Ramos (cell line): ENCODE data around the gene MUL1.
"Not testable (repeated sequence)": the region's sequence is repeated elsewhere in the genome, so short reads cannot be mapped to it uniquely, and the experiment has no call there.

Source experiments
- in situ Hi-C: fragments of 300-500 bp; cut with MboI; formaldehyde crosslinking; loops from one replicate; pipeline ENCODE4 v1.14.3; 2022; ENCODE audit warnings: low sequenced_read_pairs; ENCODE audit not compliant: unreplicated experiment

The MUL1 gene

DNA sequence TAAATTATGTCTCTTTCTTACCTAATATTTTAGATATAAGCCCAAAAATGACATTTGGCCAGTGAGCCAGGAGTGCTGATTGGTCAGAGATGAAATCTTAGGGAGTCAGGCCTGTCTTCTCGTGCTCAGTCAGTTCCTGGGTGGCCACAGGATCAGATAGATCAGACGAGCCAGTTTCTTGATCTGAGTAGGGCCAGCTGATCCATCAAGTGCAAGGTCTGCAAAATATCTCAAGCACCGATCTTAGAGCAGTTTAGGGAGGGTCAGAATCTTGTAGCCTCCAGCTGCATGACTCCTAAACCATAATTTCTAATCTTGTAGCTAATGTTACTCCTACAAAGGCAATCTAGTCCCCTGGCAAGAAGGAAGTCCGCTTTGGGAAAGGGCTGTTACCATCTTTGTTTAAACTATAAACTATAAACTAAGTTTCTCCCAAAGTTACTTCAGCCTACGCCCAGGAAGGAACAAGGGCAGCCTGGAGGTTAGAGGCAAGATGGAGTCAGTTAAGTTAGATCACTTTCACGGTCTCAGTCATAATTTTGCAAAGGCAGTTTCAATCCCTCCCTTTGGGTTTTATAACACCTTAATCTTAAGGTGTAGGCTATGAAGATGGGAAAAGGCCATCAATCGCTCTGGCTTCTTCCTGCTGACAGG is 11.8 kb upstream of the MUL1 start:
- in situ Hi-C loops: not testable (repeated sequence)

DNA sequence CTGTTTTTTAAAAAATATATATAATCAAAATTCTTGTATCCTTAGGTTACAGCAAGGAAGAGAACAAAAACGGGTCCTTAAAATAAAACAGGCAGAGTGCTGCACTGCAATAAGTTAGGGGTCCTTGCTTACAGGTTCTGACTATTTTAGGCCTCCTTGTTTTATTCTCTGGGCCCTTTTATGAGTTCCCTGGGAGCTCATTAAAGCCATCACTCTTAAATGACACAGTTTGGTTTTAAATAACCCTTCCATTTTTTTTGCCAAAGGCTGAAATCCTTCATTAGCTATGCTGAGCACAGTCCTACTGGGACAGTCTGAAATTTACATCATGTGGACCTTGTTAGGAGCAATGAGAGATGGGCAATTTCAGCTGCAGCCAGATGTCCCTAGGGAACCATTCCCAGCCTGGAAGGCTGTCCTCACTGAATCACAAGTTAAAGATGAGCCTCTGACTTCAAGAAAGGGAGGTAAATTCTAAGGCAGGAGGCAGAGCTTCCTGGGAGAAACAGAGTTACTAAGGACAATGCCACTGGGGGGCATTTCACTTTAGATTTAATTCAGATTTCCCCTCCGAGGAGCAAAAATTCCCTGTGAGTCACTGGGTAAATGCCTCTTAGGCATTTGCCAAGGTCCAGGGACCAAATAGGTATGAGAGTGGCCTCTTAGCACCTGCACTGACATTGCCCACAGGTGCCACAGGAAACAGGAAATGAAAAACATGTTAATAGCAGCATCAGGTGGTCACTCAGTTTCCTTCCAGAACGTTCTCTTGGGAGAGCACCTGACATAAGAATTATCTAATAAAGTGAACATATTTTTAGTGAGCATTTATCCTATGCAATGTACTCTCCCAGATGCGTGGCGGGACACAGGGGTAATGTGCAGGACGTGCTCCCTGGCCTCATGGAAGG is 3.8 kb upstream of the MUL1 start:
- in situ Hi-C loops: no loop called here

DNA sequence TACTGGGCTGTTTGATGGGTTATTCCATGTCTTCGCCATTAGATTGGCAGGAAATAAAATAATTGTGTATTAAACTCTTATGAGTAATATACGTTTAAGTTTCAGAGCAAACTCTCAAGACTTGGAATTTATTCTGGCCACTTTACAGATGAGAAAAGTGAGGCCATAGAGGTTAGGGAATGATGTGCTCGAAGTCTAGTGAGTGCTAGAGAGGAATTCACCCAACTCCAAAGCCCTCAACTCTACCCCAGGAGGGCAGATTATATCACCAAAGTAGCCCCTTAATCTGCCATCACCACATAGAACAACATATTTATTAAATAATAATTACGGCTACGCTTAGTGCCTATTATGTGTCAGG is 440 bp upstream of the MUL1 start:
- in situ Hi-C loops: no loop called here

DNA sequence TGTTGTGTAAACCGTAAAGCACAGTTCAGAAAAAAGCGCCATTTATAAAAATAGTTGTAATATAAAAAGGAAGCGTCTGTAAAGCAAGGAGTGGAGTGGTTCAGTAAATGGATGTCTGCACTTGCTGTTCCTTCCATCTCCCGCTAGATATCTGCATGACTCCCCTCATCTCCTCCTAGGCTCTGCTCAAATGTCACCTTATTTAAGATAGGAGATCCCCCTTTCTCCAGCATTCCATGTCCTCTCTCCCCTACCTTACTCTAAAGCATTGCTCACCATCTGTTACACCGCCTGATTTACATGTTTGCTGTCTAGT is 745 bp downstream of the MUL1 start:
- in situ Hi-C loops: no loop called here

DNA sequence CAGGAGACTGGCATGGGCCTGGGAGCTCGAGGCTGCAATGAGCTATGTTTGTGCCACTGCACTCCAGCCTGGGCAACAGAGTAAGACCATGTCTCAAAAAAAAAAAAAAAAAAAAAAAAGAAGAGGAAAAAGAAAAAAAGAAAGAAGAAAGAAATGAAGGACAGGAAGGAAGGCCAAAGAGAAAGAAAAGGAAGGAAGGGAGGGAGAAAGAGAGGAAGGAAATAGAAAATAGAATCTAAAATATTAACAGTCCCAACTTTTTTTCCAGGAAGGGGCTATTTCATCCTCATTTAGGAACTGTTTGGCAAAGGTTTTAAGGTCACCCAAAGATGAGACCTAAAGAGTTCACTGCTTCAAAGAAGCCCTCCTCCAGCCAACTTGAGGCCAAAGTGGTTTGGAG is 2.5 kb downstream of the MUL1 start:
- in situ Hi-C loops: no loop called here

DNA sequence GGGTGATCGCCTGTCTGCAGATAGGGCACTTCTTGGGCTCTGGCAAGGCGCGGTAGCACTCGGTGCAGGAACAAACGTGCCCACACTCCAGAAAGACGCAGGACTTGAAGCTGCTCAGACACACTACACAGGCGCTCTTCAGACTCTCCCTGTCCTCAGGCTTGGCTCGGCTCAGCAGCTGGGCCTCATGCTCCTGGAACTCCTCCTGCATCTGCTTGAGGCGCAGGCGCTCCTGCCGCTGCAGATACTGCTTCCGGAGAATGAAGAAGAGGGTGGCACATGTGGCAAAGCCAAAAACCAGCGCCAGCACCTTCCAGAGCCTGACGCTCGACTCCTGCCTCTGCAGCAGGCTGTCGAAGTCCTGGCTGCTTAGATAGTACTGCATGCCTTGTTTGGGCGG is 7.2 kb downstream of the MUL1 start:
- in situ Hi-C loops: no loop called here

DNA sequence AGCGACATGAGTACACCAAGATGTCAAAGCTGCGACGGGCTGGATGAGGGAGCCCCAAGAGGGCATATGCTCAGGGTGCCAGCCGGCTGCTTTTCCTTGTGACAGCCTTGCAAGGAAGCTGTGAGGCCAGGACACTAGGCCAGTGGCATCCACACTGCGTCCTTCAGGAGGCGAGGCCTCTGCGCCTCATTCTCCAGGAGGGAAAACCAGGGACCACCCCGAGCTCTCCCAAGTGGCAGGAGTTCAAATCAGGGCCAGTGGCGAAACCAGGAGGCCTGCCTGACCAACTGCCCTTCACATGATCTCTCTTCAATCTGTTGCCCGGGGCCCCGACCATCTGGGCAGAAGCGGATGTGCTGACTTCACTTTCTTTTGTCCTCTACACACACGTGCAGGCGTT is 8.2 kb downstream of the MUL1 start:
- in situ Hi-C loops: loop anchor here (25.0 kb wide), 1 partner anchor 587 kb away; the partner anchor contains the start of gene PLA2G2E

DNA sequence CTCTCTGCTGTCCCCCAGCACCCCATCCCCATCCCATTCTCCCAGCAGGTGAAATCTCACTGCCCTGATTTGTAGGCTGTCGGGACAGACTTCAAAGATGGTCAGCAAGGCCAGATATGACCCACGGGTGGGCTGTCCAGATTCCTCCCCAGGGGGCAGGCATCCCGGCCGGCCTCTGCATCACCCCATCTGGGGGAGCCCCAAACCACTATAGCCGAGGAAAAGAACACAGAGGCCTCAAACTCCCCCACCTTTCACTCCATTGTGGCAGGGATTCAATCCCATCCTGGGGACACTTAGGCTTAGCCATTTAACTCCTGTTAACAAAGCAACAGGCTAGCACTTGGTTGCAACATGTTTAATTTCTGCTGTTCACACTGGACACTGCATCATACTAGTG is 8.8 kb downstream of the MUL1 start:
- in situ Hi-C loops: loop anchor here (25.0 kb wide), 1 partner anchor 587 kb away; the partner anchor contains the start of gene PLA2G2E

DNA sequence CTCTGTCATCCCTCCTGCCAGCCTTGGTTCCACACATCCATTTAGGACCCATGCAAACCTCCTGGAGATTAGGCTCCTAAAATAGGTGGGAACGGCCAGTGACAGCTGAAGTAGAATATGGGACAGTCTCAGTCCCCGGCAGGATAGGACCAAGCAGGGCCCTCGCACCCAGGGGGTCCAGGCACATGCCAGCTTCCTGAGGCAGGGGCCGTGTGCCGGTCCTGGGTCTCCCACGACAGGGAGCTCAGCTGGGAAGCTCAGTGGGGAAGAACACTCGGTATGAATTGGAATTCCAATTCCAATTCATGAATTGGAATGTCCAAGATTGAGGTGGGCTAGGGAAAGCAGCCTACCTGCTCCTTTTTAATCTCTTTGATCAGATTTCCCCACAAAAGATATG is 9.8 kb downstream of the MUL1 start:
- in situ Hi-C loops: loop anchor here (25.0 kb wide), 1 partner anchor 586 kb away; the partner anchor contains the start of gene PLA2G2E

DNA sequence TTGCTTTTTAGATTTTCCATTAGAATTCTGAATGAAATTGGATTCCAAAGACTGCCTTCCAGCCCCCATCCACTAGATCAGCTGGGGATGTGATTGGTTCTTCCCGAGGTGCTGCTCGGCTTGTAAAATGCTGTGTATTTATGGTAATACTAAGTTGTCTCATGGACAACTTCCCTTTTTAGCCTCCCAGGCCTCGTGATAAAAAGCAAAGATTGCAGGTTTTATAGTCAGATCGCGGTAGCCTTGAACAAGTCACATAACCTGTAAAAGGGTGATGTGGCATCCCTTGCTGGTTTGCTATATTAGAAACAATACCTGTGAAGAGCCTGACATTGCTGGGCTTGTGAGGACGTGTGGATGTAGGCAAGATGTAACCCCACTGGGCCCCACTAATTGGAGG is 10.4 kb downstream of the MUL1 start:
- in situ Hi-C loops: loop anchor here (25.0 kb wide), 1 partner anchor 585 kb away; the partner anchor contains the start of gene PLA2G2E

DNA sequence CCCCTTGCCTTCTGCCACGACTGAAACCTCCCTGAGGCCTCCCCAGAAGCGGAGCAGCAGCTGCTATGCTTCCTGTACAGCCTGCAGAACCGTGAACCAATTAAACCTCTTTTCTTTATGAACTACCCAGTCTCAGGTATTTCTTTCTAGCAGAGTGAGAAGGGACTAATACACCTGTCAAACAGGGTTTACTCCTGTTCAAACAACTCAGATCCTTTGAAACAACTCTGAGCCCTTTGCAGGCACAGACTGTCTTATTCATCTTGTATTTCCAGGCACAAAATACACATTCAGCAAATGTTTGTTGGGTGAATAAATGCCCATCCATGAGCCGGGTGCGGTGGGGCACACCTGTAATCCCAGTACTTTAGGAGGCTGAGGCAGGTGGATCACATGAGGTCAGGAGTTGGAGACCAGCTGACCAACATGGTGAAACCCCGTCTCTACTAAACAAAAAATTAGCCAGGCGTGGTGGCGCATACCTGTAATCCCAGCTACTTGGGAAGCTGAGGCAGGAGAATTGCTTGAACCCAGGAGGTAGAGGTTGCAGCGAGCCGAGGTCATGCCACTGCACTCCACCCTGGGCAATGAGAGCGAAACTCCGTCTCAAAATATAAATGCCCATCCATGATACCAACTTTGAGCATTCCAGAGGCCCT is 11.1 kb downstream of the MUL1 start:
- in situ Hi-C loops: loop anchor here (25.0 kb wide), 1 partner anchor 585 kb away; the partner anchor contains the start of gene PLA2G2E

DNA sequence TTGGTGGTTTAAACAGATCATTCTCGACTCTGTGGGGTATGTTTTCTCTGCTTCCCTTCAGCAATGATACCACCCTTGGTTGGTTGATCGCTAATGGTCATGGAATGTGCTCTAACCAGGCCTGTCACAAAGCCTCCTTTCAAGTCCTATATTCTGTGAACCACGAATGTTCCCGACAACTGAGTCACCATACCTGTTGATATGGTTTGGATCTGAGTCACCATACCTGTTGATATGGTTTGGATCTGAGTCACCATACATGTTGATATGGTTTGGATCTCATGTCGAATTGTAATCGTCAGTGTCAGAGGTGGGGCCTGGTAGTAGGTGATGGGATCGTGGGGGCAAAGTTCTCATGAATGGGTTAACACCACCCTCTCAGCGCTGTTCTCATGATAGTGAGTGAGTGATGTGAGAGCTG is 11.7 kb downstream of the MUL1 start:
- in situ Hi-C loops: loop anchor here (25.0 kb wide), 1 partner anchor 584 kb away; the partner anchor contains the start of gene PLA2G2E

DNA sequence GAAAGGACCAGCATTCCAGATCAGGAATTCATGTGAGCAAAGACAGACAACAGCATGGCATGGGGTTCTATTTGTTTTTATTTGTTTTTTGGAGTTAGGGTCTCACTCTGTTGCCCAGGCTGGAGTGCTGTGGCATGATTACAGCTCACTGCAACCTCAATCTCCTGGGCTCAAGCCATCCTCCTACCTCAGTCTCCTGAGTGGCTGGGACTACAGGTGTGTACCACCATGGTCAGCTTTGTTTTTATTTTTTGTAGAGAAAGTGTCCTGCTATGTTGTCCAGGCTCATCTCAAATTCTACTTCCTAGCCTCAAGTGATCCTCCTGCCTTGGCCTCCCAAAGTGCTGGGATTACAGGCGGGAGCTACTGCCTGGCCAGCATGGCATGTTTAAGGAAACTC is 12.3 kb downstream of the MUL1 start:
- in situ Hi-C loops: loop anchor here (25.0 kb wide), 1 partner anchor 583 kb away; the partner anchor contains the start of gene PLA2G2E

DNA sequence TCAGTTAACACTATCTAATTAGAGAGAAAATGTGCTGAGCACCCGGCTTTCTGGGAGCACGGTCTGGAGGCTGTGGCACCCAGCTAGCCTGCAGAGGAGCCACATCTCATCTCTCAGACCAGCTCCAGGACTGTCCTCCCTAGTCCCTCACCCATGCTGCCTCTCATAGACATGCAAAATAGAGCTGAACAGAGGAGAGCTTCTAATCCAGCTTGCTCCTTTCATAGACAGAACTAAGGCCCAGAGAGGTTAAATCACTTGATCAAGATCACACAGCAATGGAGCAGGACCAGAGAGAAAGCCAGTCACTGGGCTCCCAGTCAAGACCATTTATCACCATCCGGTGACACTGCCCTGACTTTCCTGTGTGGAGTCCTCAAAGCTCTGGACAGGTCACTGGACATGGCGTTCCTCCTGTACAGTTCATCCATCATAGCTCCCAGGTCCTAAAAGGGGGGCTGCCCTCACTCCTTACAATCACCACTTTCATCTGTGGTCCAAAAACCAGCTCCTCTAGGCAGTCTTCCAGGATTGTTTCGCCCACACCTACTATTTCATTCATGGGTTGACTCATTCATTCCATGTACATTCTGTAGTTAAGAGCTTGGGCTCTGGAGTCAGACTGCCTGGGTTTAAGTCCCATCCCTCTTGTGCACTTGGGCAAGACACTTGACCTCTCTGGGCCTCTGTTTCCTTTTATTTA is 13.2 kb downstream of the MUL1 start:
- in situ Hi-C loops: loop anchor here (5.0 to 25.0 kb wide), 2 partner anchors 282 to 582 kb away; partner anchors contain the start of gene PLA2G2E

DNA sequence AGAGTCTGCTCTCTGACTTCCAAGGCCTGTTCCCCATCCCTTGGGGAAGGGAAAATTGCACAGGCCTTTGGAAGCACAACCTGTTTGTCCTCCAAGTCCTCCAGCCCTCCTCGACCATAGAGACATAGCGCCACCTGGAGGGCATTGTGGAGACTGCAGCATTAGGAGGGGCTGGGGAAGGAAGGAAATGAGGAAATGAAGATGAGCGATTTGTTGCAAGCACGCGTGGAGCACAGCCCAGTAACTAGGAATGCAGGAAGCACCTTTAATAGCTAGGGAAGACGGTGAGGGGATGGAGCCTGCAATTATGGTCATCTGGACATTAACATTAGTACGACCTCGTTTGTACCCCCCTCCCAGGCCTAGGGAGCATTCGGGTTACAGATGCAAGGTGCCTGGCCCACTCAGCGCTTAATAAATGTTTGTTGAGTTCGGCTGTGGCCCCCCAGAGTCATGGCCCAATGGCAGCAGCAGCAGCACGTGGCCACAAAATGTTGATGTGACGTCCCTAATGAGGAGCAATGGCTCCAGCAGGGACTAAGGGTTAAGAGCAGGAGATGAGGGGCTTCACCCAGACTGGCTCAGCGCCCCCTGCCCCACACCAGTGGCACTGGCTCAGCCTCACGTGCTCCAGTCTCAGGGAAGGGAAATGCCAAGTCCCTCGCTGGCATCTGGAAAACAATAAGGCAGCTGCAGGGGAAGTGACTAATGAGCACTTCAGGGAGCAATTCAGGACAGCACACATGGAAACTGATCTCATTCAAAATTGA is 13.9 kb downstream of the MUL1 start:
- in situ Hi-C loops: loop anchor here (5.0 to 25.0 kb wide), 2 partner anchors 282 to 582 kb away; partner anchors contain the start of gene PLA2G2E

DNA sequence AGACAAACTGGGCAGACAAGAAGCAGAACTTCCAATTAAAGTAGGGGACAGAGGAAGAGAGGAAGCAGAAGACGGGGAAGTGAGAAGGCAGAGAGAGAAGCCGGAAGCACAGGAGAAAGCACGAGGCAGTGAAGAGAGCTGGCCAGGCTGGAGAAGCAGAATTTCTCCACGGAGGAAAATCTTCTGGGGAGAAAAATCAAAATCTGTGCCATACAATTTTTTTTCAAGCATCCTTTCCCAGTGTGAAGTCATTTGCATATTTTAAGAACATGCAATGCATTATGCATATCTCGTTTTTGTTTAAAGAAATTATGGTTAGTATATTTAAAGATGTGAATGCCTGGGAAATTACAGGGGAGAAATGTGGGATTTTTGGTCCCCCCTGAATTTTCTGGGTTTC is 14.6 kb downstream of the MUL1 start:
- in situ Hi-C loops: loop anchor here (5.0 to 25.0 kb wide), 2 partner anchors 281 to 581 kb away; partner anchors contain the start of gene PLA2G2E

DNA sequence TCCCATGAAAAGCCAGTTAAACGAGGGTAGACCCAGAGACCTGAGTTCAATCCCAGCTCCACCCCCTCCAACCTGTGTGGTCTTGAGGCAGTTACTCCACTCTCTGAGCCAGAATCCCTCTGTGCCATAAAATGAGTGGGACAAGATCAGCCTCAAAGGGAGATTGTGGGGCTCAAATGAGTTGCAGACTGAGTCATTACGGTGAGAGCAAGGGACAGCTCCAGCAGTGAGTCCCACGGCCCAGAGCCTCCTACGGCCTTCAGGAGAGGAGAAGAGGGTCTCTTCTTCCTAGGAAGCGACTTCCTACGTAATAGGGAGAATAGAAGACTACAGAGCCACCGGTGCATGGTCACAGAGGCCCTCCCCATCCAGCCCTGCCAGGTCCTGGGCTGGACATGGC is 15.2 kb downstream of the MUL1 start:
- in situ Hi-C loops: loop anchor here (5.0 to 25.0 kb wide), 2 partner anchors 280 to 580 kb away; partner anchors contain the start of gene PLA2G2E

DNA sequence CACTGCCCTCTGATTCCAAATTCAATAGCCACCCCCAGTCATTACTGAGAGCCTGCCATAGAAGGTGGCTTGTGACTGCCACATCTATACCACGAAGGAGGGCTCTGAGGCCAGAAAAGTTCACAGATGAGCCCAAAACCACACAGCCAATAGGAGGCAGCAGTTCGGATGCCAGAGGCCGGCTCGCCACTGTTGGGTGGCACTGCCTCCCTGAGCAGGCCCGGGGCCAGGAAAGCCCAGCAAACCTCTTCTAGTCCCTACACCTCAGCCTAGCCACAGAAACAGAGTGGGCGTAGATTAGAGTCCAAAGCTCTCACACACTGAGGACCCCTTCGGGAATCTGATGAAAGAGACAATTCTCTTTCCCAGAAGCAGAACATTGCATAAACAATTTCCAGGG is 16.1 kb downstream of the MUL1 start:
- in situ Hi-C loops: loop anchor here (5.0 to 25.0 kb wide), 2 partner anchors 280 to 580 kb away; partner anchors contain the start of gene PLA2G2E

DNA sequence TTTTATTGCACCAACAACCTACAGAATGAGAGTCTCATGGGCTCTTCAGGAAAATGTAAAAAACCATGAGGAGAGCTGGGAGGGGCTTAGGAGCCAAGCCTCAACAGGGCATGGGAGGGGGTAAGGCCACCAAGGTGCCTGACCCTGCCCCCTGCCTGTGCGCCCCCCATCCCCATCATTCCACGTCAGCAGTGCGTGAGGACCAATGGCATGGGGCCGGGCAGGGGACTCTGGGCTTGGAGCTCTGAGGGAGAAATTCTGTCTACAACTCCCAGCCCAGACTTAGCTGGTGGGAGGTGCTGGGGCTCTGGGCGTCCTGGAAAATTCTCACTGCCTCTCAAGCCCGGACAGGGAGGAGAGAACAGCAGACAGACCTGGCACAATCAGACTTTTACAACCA is 16.8 kb downstream of the MUL1 start:
- in situ Hi-C loops: loop anchor here (5.0 to 25.0 kb wide), 2 partner anchors 279 to 579 kb away; partner anchors contain the start of gene PLA2G2E
